RCC 7860 (cell line): ENCODE data around the gene FOXJ1.

ENCODE experiments used
- DNase-seq: peaks from one replicate; pipeline ENCODE4 v3.0.0-alpha.2; 2015; ENCODE audit warnings: low spot score
- FAIRE-seq: peaks from 2 replicates; lab custom pipeline; 2012; peaks lifted over from hg19 to GRCh38; lab: Jason Lieb, UNC

FOXJ1 gene

DNA sequence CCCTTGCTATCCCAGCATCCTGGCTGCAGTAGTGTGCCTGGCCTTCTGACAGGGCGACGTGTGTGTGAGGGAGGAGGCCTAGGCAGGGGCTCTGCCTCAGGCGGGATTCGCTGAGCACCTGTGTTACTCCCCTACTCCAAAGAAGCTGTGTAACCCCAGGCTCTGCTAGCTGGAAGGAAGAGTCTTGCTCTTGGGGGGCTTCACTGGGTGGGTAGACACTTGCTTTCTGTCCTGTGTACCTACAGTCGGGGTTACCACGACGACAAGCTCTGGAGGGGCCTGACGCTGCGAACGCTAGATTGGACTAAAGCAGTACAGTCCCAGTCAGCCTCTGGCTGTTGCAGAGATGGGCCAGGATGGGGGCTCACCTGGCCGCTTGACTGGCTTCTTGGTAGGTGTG lies 47.0 kb downstream of the FOXJ1 start:
- DNase-seq (no peak), FAIRE-seq (no peak)

DNA sequence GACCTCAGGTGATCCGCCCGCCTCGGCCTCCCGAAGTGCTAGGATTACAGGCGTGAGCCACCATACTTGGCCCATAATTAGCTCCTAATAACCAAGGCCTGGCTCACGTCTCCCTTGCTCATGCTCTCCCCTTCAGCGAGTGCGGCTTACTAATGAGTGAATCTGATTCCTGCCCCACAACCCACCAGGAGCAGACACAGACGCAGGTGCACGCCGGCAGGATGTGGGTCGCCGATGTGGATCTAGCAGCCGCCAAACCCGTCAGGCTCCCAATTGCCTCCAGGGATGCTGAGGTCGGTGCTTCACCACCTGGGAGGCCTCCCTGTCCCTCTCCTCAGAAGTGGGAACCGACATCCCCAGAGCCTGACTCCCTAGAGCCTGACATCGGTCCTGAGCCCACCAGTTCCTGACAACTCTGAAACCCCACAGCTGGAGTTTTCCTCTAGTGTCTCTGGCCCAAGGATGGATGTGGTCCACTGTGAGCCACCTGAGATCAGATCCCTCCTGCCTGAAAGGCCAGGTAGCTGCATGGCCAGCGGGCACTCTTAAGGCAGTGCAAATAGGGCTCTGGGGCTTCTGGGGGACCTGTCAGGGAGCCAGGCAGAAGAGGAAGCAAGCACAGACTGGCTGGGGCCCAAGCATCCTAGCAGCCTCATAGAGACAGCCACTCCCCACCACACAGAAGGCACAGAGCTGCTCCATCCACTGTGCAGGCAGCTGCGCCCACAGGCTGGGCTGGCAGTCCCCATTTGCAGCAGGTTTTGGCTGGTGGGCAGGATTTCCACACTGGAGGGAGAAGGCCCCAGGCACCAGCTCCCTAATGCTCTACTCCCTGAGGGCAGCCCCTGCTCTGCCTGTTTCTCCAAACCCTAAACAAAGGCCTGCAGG lies 48.3 kb downstream of the FOXJ1 start:
- DNase-seq (no peak), FAIRE-seq (no peak)

DNA sequence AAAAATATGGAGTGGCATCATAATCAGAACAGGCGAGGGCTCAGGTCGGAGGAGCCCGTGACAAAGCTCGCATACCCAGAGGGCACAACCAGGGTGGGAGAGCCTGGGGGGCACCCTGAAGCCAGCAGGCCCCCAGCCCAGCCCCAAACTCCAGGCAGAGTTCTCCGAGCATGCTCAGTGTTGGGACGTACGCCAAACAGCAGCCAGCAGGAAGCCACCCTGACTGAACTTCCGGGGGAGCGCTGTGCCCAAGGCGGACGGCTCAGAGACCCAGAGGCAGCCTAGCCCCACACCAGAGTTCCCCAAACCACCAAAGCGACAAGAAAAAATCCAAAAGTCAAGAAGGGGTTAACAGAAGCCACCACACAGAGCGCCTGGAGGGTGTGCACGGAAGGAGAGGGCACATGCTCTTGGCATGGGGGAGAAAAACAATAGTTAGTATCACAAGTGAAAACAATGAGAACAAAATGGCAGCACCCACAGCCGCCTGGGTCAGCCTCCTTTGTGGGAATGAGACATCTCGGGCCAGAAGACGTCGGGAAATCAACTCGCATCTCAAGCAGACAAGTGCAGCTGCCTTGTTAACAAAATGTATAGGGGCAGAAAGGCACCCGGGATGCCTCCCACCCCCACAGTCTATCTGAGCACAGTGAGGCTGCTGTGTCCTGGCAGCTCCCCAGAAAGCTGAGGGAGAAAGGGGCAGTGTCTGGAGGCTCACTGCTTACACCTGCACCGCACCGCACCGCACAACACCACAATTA lies 49.3 kb downstream of the FOXJ1 start:
- no peak for FAIRE-seq
- DNase-seq: no peak

DNA sequence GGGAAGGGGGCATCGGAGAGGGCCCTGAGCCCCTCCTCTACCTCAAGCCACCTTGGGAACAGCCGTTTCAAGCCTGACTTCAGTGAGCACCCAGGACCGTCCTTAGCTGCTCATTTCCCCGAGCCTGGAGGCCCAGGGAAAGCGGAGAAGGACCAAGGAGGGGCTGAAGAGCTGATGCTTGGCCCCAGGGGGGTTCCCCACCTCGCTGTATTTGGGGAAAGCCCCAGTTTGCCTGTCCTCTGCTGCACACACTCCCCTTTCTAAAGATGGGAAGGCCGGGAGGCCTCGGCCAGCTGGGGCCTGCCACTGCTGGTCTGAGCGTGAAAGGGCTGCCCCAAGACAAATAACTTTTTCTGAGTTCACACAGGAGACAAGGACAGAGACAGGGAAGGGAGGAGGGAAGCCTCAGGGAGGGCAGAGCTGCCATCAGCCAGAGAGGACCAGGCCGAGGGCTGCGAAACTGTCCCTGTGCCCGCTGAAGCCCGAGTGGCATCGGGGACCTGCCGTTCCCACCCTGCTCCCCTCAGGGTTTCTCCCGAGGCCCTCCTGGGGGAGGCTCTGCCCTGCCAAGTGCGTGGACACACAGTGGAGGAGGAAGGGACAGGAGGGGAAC lies 50.4 kb downstream of the FOXJ1 start:
- DNase-seq (no peak), FAIRE-seq (no peak)

DNA sequence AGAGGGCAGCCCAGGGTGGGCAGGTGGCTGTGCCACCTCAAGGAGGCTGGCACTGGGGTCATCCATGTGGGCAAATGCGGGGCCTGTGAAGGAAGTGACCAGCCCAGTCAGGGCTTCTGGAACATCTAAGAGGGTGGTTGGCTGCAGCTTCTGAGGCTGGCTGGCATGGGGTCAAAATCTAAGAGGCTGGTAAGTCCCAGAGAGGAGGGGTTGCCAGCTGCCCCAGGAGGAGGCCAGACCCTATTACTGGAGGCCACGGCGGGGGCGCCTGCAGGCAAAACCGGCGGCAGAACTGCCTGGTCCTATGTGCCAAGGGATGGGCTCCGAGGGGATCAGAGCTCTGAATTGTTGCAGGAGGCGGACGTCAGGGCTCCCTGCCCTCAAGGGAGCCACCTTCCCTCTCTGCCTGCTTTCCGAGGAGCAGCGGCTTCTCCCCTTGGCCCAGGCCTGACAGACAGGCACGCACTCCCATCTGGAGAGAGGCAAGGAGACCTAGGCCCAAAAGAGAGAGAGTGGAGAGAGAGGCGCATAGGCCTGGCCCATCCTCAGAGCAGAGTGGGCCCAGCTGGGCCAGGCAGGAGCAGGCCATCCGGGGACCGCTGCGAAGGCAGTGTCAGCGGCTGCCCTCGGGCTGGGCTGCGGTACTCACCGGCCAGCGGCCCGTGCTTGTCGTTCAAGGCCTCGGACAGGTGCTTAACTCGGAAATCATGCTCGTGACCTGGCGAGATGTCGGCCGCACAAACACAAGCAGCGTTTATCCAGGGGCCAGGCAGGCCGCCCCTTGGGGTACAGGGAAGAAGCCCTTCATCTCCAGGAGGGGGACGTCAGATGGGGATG lies 51.1 kb downstream of the FOXJ1 start:
- DNase-seq (no peak), FAIRE-seq (no peak)

DNA sequence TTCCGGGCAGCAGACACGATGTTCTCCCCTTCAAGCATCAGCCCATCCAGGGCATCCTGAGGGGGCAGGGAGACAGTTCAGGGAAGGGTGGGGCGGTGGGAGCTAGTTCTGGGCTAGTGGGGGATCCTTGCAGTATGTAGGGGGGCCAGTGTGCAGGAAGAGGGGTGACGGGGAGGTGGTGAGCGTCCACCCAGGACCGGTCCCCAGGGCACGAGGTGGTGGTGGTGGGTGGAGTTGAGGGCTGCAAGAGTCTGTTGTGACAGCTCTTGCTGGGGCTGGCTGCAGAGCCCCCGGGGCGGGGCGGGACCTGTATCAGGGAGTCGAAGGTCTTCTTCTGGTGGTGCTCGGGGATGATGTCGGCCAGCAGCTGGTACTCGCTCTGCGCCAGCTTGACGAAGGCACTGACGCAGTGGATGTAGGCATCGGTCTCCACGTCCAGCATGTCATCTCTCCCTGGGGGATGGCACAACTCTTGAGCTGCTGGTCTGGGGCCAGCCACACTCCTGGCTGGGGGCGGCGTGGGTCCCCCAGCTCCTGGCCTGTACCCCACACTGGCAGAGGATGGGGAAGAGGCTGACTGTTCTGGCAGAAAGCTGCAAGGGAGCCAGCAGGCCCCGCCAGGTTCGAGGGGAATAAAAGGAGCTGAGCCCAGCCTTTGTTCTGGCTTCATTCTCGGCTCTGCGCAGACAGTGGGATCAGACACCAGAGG lies 52.0 kb downstream of the FOXJ1 start:
- DNase-seq: no peak
- no peak for FAIRE-seq

DNA sequence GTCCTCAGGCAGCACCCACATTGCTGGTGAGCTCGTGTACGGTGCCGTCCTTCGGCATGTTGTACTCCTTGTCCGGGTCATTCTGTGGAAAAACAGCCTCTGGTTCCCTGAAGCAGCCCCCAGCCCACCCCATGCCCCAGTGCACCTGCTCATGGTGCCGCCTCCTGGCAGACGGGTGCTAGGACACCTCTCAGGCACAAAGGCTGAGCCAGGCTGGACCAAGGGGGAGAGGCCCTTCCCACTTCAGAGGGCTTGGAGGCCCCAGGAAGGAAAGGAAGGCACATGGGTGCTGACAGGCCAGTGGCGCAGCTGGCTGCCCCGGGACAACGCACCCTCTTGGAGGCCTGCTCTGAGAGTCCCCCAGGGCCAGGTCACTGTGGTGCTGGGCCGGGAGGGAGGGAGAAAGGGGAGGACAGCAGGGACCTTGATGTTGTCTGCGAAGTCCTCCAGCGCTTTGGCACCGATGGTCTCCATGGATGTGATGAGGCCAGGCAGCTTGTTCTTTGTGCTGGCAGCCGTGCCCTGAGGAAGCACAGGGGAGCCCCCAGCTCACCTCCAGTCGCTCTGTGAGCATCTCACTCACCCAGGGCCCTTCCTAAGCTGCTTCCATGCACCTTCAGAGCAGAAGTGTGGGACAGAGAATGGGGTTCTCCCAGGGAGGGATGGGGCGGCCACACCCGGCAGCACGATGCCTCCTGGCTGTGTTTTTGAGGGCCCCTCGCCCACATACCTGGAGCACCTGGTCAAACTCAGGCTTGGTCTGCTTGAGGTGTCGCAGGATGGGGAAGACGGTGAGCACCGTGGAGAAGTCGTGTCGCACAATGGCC lies 52.8 kb downstream of the FOXJ1 start:
- no peak for DNase-seq
- FAIRE-seq: no peak

DNA sequence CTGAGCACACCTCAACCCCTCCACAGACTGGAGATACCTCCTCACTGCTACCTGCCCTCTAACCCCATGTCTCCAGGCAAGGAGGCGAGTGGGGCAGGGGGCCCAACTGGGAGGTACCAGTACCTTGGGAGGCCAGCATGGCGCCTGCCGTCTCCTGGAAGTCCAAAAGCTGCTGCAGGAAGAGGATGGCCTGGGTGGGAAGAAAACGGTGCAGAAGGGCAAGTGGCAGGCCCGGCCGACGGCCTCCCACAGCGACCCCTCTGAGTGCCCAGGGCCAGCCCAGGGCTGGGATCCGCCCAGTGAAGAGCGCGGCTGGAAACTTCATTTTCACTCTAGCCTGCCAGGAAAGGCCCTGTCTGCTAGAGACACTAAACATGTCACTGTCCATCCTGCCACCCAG lies 53.5 kb downstream of the FOXJ1 start:
- FAIRE-seq (no peak), DNase-seq (no peak)

DNA sequence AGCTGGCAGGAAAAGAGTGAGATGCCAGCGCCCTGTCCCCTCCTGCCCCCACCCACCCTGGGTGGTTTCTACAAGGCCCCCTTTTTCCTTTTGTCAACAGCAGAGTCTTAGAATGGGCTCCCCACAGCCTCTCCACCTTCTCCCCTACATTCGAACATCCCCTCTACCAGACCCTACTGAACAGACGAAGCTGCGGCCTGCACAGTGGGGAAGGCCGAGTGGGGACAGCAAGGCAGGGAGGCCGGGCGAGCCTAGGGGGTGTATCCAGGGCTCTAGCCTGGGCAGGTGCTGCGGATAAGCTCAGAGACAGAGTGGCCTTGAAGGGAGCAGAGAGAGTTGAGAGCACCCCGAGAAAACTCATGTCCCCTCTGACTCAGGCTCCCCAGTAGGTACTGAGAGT lies 54.7 kb downstream of the FOXJ1 start:
- FAIRE-seq (no peak), DNase-seq (no peak)
